HAP-1 (cell line): ENCODE data around the gene RCC2.

Experiments
- DNase-seq, 2 experiments: peaks; one replicate each; pipeline ENCODE4 v3.0.0-alpha.2; 2016 to 2020; ENCODE audit warnings: low spot score in 2 of 2
- H3K27me3 ChIP-seq: fragments of 250-450 bp; sonication (Bioruptor Pico); 2 replicates; pipeline ENCODE4 v1.5.1; 2020; ENCODE audit warnings: low read depth, mild to moderate bottlenecking, moderate library complexity
- H3K36me3 ChIP-seq: fragments of 250-450 bp; sonication (Bioruptor Pico); replicated peaks from 2 replicates; pipeline ENCODE4 v1.5.1; 2020; ENCODE audit warnings: mild to moderate bottlenecking
- H3K4me1 ChIP-seq: fragments of 250-450 bp; sonication (Bioruptor Pico); 2 replicates; pipeline ENCODE4 v1.5.1; 2020; ENCODE audit warnings: mild to moderate bottlenecking
- H3K4me3 ChIP-seq: fragments of 250-450 bp; sonication (Bioruptor Pico); 2 replicates; pipeline ENCODE4 v1.5.1; 2020; ENCODE audit warnings: mild to moderate bottlenecking, moderate library complexity
- H3K9me3 ChIP-seq: fragments of 250-450 bp; sonication (Bioruptor Pico); 2 replicates; pipeline ENCODE4 v1.5.1; 2020; ENCODE audit warnings: mild to moderate bottlenecking, moderate library complexity
- in situ Hi-C: fragments of 300-500 bp; cut with MboI; formaldehyde crosslinking; loops from 3 replicates; pipeline ENCODE4 v1.14.3; 2020; ENCODE audit warnings: low sequenced_read_pairs, inconsistent platforms, mixed read lengths

Gene RCC2

DNA sequence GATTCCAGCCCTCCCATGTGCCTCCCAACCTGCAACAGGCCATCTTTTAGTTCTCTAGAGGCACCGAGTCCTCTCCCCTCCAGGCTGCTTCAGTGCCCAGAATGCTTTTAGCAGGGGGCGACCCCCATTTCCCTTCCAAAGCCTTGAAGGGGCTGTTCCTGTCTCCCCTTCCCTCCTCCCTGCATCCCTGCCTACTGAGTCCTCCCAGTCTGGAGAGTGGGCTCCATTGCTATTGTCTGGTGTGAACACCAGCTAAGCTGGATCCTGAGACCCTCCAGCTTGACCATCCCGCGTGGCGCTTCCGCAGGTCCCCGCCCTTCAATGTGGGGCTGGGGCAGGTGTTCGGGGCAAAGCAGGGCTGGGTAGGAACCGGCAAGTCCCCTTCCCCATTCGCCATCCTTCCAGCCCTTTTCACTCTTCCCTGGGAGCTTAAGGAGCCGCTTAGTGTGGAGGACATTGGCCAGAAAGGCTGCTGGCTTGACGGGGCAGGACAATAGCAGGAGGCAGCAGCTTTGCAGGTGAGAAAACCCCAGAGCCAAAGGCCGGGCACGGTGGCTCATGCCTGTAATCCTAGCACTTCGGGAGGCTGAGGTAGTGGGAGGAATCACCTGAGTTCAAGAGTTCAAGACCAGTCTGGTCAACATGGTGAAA lies 35.3 kb downstream of the RCC2 start:
- no peak for DNase-seq
- Histone ChIP-seq H3K9me3 (no peaks in the 10 kb centered on the region), H3K36me3 (peaks cover 18% of the 10 kb centered on the region), H3K4me1 (no peaks in the 10 kb centered on the region; the same call in 1 of the 2 replicates), H3K27me3 (no peaks in the 10 kb centered on the region), H3K4me3 (no peak overlapping the region)
- in situ Hi-C loops = loop anchor here (10.0 kb wide), 2 partner anchors 201 to 279 kb away; no protein-coding TSS in a partner anchor

DNA sequence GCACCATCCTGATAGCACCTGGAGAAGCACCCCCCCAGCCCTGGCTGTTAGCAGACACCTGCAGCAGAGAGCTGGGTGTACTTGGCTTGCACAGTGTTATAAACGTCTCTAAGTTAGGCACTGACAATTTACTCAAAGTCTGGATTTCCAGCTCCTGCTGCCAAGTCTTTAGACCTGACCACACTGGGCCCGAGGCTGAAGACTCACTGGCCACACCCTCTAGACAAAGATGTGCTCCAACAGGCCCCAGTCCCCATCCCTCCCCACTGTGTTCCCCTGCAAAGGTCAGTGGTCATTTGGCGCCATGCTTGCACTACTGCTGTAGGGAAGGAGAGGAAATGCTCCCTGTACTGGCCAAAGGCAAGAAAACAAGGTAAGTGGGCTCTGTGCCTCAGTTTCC lies 36.4 kb downstream of the RCC2 start:
- no peak overlapping the region for H3K4me3 ChIP-seq
- H3K36me3 ChIP-seq = peaks cover 9% of the 10 kb centered on the region
- DNase-seq = no peak
- no peaks in the 10 kb centered on the region; the same call in 1 of the 2 replicates for H3K4me1 ChIP-seq
- no peaks in the 10 kb centered on the region for H3K9me3 ChIP-seq
- no peaks in the 10 kb centered on the region for H3K27me3 ChIP-seq
- in situ Hi-C loops = loop anchor here (10.0 kb wide), 2 partner anchors 202 to 278 kb away; no protein-coding TSS in a partner anchor

DNA sequence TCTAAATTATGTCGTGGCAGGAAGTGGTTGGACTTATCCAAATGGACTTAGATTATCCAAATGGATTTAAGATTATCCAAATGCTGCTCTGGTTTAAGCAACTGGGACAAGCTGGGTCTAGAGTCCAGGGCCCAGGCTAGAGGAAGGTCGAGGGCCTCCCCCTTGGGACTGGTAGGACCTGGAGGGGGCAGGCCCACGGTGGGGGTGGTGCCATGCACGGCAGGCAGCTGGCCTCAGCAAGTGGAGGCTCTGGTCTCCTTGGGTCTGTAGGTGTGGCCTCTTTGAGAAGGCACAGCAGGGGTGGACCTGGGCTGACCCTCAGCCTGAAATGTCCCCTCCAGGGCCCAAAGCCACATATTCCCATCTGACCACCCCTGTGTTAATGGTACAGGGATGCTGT lies 37.6 kb downstream of the RCC2 start:
- in situ Hi-C loops = loop anchor here (10.0 kb wide), 2 partner anchors 203 to 277 kb away; no protein-coding TSS in a partner anchor
- Histone ChIP-seq H3K9me3 (no peaks in the 10 kb centered on the region), H3K27me3 (no peaks in the 10 kb centered on the region), H3K36me3 (peaks cover 5% of the 10 kb centered on the region; the same call in 1 of the 2 replicates), H3K4me3 (no peak overlapping the region), H3K4me1 (no peaks in the 10 kb centered on the region; the same call in 1 of the 2 replicates)
- no peak for DNase-seq

DNA sequence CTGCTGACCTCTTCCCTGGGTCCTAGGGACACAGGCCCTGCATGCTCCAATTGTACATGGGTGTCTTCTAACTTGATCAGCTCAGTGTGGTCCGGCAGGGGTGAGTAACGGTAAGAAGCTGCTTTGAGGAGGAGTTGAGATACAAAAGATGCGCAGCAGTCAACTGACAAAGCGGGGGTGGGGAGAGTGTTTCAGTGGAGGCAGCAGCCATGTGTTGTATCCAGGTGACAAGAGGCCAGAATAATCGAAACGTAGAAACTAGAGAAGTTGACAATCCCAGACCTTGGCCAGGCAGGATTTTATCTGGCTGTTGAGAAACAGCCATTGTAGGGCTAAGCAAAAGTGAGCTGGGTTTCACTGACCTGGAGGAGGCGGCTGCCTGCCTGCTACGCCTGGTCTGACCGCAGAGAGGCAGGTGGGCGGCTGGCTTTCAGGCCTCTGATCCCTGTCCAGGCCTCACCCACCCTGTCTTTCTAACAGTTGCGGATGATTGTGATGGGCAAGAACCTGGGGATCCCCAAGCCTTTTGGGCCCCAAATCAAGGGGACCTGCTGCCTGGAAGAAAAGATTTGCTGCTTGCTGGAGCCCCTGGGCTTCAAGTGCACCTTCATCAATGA lies 38.6 kb downstream of the RCC2 start:
- Histone ChIP-seq H3K4me1 (no peaks in the 10 kb centered on the region; the same call in 1 of the 2 replicates), H3K36me3 (peaks cover 3% of the 10 kb centered on the region; the same call in 1 of the 2 replicates), H3K4me3 (no peak overlapping the region), H3K27me3 (no peaks in the 10 kb centered on the region), H3K9me3 (no peaks in the 10 kb centered on the region)
- no peak for DNase-seq
- in situ Hi-C loops = loop anchor here (10.0 kb wide), 2 partner anchors 204 to 276 kb away; no protein-coding TSS in a partner anchor

DNA sequence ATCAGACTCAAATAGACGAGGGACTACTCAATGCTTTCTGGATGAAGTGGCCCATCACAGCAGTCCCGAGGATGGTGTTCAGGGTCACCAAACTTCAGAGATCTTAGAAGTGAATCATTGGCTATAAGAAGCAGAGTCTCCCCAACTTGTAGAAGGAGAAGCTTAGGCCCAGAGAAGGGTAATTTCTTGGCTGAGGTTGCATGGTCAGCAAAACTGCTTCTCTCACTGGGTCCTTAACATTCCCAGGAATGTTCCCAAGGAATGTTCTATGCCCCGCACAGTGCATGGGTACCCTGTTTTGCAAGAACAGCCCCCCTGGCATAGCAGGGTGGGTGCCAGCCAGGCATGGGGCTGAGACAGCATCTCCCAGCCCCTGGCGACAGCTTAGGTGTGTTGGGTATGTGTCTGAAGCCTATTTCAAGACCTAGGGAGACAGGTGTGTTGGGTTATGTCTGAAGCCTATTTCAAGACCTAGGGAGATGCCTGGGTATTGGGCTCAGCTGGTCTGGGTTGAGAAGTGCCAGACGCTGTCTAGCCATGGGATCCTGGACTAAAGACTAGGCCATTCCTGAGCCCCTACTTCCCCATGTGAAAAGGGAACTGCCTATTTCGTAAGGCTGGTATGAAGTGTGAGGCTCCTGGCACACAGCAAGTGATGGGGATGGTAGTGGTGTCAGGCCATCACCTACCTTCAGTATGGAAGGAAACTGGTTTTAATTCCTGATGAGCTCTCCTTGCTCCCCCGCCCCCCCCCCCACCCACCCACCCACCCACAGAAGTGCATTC lies 41.4 kb downstream of the RCC2 start:
- no peaks in the 10 kb centered on the region for H3K9me3 ChIP-seq
- H3K27me3 ChIP-seq = no peaks in the 10 kb centered on the region
- H3K4me3 ChIP-seq = no peak overlapping the region
- H3K4me1 ChIP-seq = no peaks in the 10 kb centered on the region
- in situ Hi-C loops = no loop called here
- no peak for DNase-seq
- no peaks in the 10 kb centered on the region for H3K36me3 ChIP-seq

DNA sequence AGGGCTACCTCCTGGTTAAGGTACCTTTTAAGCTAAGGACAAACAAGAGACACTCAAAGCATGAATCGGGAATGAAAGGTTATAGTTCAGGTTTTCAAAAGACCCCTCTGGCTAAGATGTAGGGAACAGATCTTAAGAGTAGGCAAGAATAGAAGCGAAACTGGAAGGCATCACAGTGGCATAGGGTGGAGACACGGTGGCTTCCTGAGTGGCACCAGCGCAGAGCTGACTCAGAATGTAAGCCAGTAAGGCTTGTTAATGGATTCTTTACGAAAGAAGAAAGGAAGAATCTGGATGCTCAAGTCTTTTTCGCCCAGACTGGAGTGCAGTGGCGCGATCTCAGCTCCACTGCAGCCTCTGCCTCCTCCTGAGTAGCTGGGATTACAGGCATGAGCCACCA lies 46.2 kb downstream of the RCC2 start:
- H3K27me3 ChIP-seq = peaks cover 16% of the 10 kb centered on the region
- H3K36me3 ChIP-seq = no peaks in the 10 kb centered on the region
- no peaks in the 10 kb centered on the region for H3K4me1 ChIP-seq
- DNase-seq = no peak
- in situ Hi-C loops = no loop called here
- no peaks in the 10 kb centered on the region for H3K9me3 ChIP-seq
- no peak overlapping the region for H3K4me3 ChIP-seq

DNA sequence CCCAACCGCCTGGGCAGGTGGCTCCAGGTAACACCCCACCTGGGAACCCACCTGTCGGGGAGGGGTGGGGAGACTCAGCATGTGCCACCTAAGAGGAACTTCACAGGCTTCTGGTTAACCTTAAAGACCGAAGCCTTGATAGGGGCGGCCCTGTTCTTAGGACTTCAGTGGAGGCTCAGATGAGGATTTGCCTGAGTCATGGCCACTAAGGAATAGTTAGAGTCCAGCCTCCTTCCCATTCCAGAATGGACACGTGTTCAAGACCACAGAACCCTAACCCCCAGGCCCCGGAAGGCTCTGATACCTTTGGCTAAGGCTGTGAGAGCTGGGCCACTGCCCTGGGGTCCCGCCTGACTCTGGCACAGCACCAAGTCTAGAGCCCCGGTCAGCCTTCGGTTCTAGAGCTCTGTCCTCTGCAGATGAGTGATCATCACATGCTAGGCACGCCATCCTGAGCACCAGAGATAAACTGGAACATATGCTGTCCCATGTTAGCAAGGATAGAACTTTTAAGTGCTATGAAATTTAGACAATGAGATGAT lies 47.2 kb downstream of the RCC2 start:
- in situ Hi-C loops = no loop called here
- no peak for DNase-seq

DNA sequence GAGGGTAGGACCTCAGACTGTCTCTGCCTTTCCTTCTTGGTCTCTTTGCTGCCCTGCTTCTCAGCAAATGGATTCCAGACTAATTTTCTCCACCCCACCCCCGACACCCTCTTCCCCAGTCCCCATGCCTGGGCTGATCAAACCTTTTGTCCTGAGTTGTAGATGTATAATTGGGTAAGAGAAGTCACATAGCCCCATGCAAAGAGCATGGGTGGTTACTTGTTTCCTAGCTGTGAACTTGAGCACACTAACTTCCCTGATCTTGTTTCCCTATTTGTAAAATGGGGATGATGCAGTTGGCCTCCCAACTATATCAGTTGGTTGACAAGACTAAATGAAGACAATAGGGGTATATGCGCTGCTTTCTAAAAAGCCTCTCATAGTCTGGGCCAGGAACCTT lies 58.3 kb downstream of the RCC2 start:
- DNase-seq = no peak
- Histone ChIP-seq H3K4me1 (no peaks in the 10 kb centered on the region), H3K36me3 (no peaks in the 10 kb centered on the region), H3K27me3 (peaks cover 12% of the 10 kb centered on the region; the same call in 1 of the 2 replicates), H3K4me3 (no peak overlapping the region), H3K9me3 (no peaks in the 10 kb centered on the region)
- in situ Hi-C loops = no loop called here

More for the DNA sequence above, 47.2 kb downstream of the RCC2 start:
- no peaks in the 10 kb centered on the region for H3K36me3 ChIP-seq
- peaks cover 20% of the 10 kb centered on the region for H3K27me3 ChIP-seq
- no peaks in the 10 kb centered on the region for H3K4me1 ChIP-seq
- no peak overlapping the region for H3K4me3 ChIP-seq
- H3K9me3 ChIP-seq = no peaks in the 10 kb centered on the region

DNA sequence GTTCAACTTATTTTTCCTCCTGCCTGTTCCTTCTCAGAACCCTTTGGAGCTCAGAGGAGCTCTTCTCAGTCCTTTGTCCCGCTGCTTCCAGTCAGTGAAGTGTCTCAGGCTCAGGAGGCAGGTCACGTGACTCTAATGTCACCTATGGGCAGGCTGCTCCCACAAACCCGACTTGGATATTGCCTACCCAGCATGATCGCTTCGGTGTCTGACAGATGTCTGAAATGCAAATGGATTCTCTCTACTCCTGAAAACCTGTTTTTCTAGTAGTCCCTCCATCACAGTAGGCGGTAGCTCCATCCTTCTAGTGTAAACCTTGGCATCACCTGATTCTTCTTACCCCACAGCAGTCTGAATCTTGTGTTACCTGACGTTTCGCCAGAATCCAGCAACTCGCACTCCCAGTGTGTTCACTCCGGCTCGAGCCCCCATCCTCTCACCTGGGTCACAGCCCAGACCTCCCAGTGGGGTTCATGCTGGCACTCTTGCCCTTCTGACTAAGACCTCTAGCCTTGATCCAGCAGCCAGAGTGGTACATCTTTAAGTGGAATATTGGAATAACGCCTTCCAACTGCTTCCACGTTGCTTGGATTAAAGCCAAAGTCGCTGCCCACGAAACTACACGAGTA lies 62.0 kb downstream of the RCC2 start:
- Histone ChIP-seq H3K9me3 (no peaks in the 10 kb centered on the region), H3K4me3 (no peak overlapping the region), H3K36me3 (no peaks in the 10 kb centered on the region), H3K4me1 (no peaks in the 10 kb centered on the region), H3K27me3 (peaks cover 23% of the 10 kb centered on the region)
- DNase-seq = no peak
- in situ Hi-C loops = no loop called here

DNA sequence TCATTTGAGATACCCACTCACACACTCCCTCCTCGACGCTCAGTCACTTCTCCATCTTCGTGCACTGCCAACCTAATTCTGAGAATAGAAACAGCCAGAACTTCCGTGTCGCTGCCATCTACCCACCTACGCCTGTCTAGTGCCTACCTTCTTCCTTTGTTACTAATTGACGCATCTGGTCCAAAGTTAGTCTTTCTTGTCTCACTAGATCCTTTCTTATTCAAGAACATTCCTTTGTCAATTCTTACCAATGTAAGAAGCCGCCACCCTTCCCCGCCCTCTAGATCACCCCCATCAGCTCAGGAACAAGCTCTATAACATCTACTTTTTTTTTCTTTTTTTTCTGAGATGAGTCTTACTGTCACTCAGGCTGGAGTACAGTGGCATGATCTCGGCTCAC lies 63.8 kb downstream of the RCC2 start:
- H3K27me3 ChIP-seq = peaks cover 22% of the 10 kb centered on the region
- H3K4me3 ChIP-seq = no peak overlapping the region
- H3K4me1 ChIP-seq = no peaks in the 10 kb centered on the region
- DNase-seq = no peak
- in situ Hi-C loops = no loop called here
- no peaks in the 10 kb centered on the region for H3K36me3 ChIP-seq
- no peaks in the 10 kb centered on the region for H3K9me3 ChIP-seq

DNA sequence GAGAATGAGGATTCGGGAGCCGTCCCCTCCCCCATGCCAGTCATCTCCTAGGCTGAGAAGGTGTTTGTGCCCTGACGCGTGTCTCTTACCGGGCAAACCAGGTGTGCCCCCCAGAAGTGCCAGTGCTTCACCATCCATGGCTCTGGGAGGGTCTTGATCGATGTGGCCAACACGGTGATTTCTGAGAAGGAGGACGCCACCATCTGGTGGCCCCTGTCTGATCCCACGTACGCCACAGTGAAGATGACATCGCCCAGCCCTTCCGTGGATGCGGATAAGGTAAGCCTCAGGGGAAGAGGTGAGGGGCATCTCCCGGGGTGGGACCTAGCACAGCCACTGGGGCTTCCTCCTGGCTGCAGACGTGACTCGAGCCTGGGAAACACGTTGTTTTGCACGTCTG lies 66.5 kb downstream of the RCC2 start:
- no peaks in the 10 kb centered on the region for H3K36me3 ChIP-seq
- in situ Hi-C loops = no loop called here
- no peak for DNase-seq
- H3K4me3 ChIP-seq = no peak overlapping the region
- H3K27me3 ChIP-seq = peaks cover 28% of the 10 kb centered on the region
- H3K9me3 ChIP-seq = no peaks in the 10 kb centered on the region
- H3K4me1 ChIP-seq = no peaks in the 10 kb centered on the region

DNA sequence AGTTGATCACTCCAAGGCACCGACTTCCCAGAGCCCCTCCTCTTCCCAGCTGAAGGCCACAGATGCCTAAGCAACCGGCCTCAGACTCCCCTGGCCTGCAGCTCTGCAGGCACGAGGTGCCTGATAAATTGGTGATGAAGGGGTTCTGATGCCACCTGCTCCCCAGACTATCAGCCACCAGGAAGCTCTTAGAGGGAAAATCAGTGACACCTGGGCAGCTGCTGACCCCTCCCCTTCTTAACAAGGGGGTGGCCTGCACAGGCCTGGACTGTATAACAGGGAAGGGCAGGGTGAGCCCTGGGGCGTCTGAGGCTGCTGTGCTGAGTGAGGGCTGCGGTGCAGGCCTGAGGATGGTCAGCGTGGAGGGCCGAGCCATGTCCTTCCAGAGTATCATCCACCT lies 67.6 kb downstream of the RCC2 start, which contains the start of gene PADI6:
Gene PADI6 (plus strand): TSS at position 301 of the 400 bp plus-strand sequence. CDS start 50 bp downstream, at position 351.
- in situ Hi-C loops = no loop called here
- no peaks in the 10 kb centered on the region for H3K9me3 ChIP-seq
- H3K27me3 ChIP-seq = peaks cover 25% of the 10 kb centered on the region
- H3K36me3 ChIP-seq = no peaks in the 10 kb centered on the region
- DNase-seq = no peak
- no peaks in the 10 kb centered on the region for H3K4me1 ChIP-seq
- H3K4me3 ChIP-seq = no peak within 1 kb of the TSS

DNA sequence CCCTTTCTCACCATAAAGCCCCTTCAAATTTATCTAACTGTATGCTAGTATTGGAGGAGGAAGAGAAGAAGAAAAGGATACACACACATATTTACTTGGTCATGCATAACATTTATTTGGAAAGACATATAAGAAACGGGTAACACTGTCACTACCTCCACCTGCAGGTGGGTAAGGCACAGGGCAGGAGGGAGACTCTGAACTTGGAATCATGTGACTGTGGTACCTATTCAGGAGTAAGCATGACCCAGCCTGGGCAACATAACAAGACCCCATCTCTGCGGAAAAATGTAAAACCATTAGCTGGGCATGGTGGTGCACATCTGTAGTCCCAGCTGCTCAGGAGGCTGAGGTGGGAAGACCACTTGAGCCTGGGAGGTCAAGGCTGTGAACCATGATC lies 68.9 kb downstream of the RCC2 start:
- H3K36me3 ChIP-seq = no peaks in the 10 kb centered on the region
- in situ Hi-C loops = no loop called here
- no peaks in the 10 kb centered on the region for H3K9me3 ChIP-seq
- DNase-seq = no peak
- H3K4me1 ChIP-seq = no peaks in the 10 kb centered on the region
- H3K4me3 ChIP-seq = no peak overlapping the region
- H3K27me3 ChIP-seq = peaks cover 27% of the 10 kb centered on the region
